ENCODE data around the gene BTF3L4. TPM values are rescaled to one million over a fixed set of nuclear protein-coding genes. Genes with fewer than 3 reads are reported as not detected.
"Not testable (repeated sequence)": the region's sequence is repeated elsewhere in the genome, so short reads cannot be mapped to it uniquely, and the experiment has no call there.

Gene BTF3L4
- total RNA-seq, 1 donor from 2014 or later: 74.3 TPM

- Mint-ChIP-seq H3K4me1 (peaks cover 8% of the 10 kb centered on the region), H3K36me3 (ENCODE audit: low read depth) (peaks cover 14% of the 10 kb centered on the region), H3K4me3 (no peak overlapping the region), H3K9me3 (no peaks in the 10 kb centered on the region), H3K27ac (ENCODE audit: unreplicated experiment) (no peak overlapping the region), H3K27me3 (ENCODE audit: low read depth) (no peaks in the 10 kb centered on the region)
- no peak for DNase-seq (ENCODE audit: low read depth, low spot score)
- no peak for TF ChIP-seq CTCF (conservative IDR thresholded peaks at IDR 0.05)
Observed at GRCh38 chr1:52063192-52063591, 7.1 kb downstream of the BTF3L4 start.

GRCh38 chr1:52070704-52071103 is 14.6 kb downstream of the BTF3L4 start:
- Mint-ChIP-seq H3K27ac (ENCODE audit: unreplicated experiment) (no peak overlapping the region), H3K27me3 (ENCODE audit: low read depth) (no peaks in the 10 kb centered on the region), H3K36me3 (ENCODE audit: low read depth) (peaks cover 9% of the 10 kb centered on the region), H3K4me3 (no peak overlapping the region), H3K4me1 (peaks cover 4% of the 10 kb centered on the region), H3K9me3 (no peaks in the 10 kb centered on the region)
- TF ChIP-seq CTCF (conservative IDR thresholded peaks at IDR 0.05): no peak
- no peak for DNase-seq (ENCODE audit: low read depth, low spot score)

GRCh38 chr1:52072291-52072690 is 16.2 kb downstream of the BTF3L4 start:
- H3K36me3 Mint-ChIP-seq (ENCODE audit: low read depth): peaks cover 9% of the 10 kb centered on the region
- no peaks in the 10 kb centered on the region for H3K9me3 Mint-ChIP-seq
- H3K4me1 Mint-ChIP-seq: peaks cover 4% of the 10 kb centered on the region
- no peak for DNase-seq (ENCODE audit: low read depth, low spot score)
- no peaks in the 10 kb centered on the region for H3K27me3 Mint-ChIP-seq (ENCODE audit: low read depth)
- H3K27ac Mint-ChIP-seq (ENCODE audit: unreplicated experiment): no peak overlapping the region
- no peak overlapping the region for H3K4me3 Mint-ChIP-seq
- TF ChIP-seq CTCF (conservative IDR thresholded peaks at IDR 0.05): no peak

- H3K36me3 Mint-ChIP-seq (ENCODE audit: low read depth); H3K9me3 Mint-ChIP-seq; H3K4me1 Mint-ChIP-seq; H3K4me3 Mint-ChIP-seq; DNase-seq (ENCODE audit: low read depth, low spot score); H3K27ac Mint-ChIP-seq (ENCODE audit: unreplicated experiment); H3K27me3 Mint-ChIP-seq (ENCODE audit: low read depth): not testable (repeated sequence)
Observed at GRCh38 chr1:52077277-52077676, 21.2 kb downstream of the BTF3L4 start.

GRCh38 chr1:52080014-52080415 is 23.9 kb downstream of the BTF3L4 start:
- TF ChIP-seq CTCF (conservative IDR thresholded peaks at IDR 0.05): no peak
- Mint-ChIP-seq H3K4me3 (no peak overlapping the region), H3K27me3 (ENCODE audit: low read depth) (no peaks in the 10 kb centered on the region), H3K36me3 (ENCODE audit: low read depth) (peaks cover 2% of the 10 kb centered on the region), H3K27ac (ENCODE audit: unreplicated experiment) (no peak overlapping the region), H3K4me1 (no peaks in the 10 kb centered on the region), H3K9me3 (no peaks in the 10 kb centered on the region)
- no peak for DNase-seq (ENCODE audit: low read depth, low spot score)

GRCh38 chr1:52087892-52088291 is 31.8 kb downstream of the BTF3L4 start:
- not testable (repeated sequence) for H3K4me1 Mint-ChIP-seq; H3K36me3 Mint-ChIP-seq (ENCODE audit: low read depth); DNase-seq (ENCODE audit: low read depth, low spot score)

GRCh38 chr1:52094300-52094699 is 38.2 kb downstream of the BTF3L4 start:
- DNase-seq (ENCODE audit: low read depth, low spot score); H3K4me3 Mint-ChIP-seq; H3K36me3 Mint-ChIP-seq (ENCODE audit: low read depth); H3K27ac Mint-ChIP-seq (ENCODE audit: unreplicated experiment); H3K9me3 Mint-ChIP-seq: not testable (repeated sequence)
- H3K27me3 Mint-ChIP-seq (ENCODE audit: low read depth): peaks cover 15% of the 10 kb centered on the region
- peaks cover 13% of the 10 kb centered on the region for H3K4me1 Mint-ChIP-seq

More at GRCh38 chr1:52087892-52088291, 31.8 kb downstream of the BTF3L4 start:
- H3K9me3 Mint-ChIP-seq; H3K27ac Mint-ChIP-seq (ENCODE audit: unreplicated experiment); H3K4me3 Mint-ChIP-seq; H3K27me3 Mint-ChIP-seq (ENCODE audit: low read depth): not testable (repeated sequence)

Measured in neural crest cell (in vitro differentiated cells).